Vagina (tissue), 2 donors: ENCODE measurements around the gene DNM3.

Experiments
- POLR2A ChIP-seq, 2 donors: fragments of 450-650 bp; IDR thresholded peaks; one replicate each; pipeline ENCODE4 v1.6.1; 2017; ENCODE audit warnings: antibody characterized with exemption in 2 of 2, mild to moderate bottlenecking in 2 of 2, moderate library complexity in 2 of 2
- TF ChIP-seq, protein P1 (sequence below), 3 experiments: fragments of 450-650 bp in 2 of 3; fragments of 200-600 bp in 1 of 3; sonication (generic) in 1 of 3; IDR thresholded peaks; one replicate each; pipeline ENCODE4 v1.5.1; 2017 to 2019; ENCODE audit warnings: antibody characterized with exemption in 3 of 3, mild to moderate bottlenecking in 2 of 3, moderate library complexity in 2 of 3

DNA sequence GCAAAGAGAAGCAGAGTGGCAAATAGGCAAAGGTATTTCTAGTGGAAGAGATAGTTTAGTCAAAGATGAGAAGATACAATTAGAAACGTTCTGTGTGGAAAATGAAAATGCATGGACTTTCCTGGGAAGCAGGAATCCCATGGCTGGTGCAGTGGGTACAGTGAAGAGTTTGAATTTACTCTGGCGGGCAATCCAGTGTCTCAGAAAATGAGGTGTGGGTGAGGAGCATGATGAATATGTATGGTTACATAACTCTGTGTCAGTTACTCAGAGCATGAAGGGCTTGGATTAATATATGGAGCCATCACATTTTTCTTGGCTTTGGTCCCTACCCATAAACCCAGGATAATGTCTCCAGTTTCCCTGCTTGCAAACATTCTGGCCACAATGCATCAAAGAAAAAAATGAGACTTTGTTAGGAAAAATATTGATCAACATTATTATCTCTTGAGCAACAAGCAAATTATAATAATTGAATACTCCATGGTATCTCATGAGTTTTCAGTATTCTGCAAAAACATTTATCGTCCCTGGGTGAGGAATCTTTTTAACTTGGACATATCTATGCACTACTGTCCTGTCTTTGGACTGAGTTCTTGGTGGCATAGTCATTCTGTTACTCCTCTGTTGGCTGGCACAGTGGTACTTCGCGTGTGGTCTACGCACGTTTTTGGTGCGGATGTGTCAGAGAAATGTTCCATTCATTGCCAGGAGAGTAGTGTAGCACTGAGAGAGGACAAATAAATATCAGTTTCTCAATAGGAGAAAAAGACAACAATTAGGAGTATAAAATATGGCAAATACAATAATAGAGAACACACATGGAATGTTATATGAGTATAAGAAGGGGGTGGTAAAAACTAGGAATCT lies 405.5 kb downstream of the DNM3 start:
- TF ChIP-seq, protein P1, sequence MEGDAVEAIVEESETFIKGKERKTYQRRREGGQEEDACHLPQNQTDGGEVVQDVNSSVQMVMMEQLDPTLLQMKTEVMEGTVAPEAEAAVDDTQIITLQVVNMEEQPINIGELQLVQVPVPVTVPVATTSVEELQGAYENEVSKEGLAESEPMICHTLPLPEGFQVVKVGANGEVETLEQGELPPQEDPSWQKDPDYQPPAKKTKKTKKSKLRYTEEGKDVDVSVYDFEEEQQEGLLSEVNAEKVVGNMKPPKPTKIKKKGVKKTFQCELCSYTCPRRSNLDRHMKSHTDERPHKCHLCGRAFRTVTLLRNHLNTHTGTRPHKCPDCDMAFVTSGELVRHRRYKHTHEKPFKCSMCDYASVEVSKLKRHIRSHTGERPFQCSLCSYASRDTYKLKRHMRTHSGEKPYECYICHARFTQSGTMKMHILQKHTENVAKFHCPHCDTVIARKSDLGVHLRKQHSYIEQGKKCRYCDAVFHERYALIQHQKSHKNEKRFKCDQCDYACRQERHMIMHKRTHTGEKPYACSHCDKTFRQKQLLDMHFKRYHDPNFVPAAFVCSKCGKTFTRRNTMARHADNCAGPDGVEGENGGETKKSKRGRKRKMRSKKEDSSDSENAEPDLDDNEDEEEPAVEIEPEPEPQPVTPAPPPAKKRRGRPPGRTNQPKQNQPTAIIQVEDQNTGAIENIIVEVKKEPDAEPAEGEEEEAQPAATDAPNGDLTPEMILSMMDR (IDR thresholded peaks at IDR 0.05): no peak
- TF ChIP-seq POLR2A (IDR thresholded peaks at IDR 0.05): no peak
